Neural cell (in vitro differentiated cells): Measurements from ENCODE around the gene ACSM6.

ENCODE experiments used
- CTCF ChIP-seq: fragments of 450-650 bp; IDR thresholded peaks from 2 replicates; pipeline ENCODE4 v1.5.1; 2014; ENCODE audit warnings: antibody characterized with exemption, mild to moderate bottlenecking, moderate library complexity; ENCODE audit not compliant: poor library complexity, severe bottlenecking
- EP300 ChIP-seq: fragments of 450-650 bp; conservative IDR thresholded peaks from 2 replicates; pipeline ENCODE4 v1.6.1; 2014; ENCODE audit warnings: antibody characterized with exemption, mild to moderate bottlenecking, moderate library complexity; ENCODE audit not compliant: poor library complexity, severe bottlenecking
- EZH2 ChIP-seq: fragments of 200-600, 300-800 bp; shearing (Covaris generic), sonication (generic); IDR thresholded peaks from 2 replicates; pipeline ENCODE4 v1.6.1; 2014; ENCODE audit warnings: antibody characterized with exemption, low read length, borderline replicate concordance, mild to moderate bottlenecking; ENCODE audit not compliant: insufficient read depth, poor library complexity, severe bottlenecking
- MXI1 ChIP-seq: fragments of 450-650 bp; conservative IDR thresholded peaks from 2 replicates; pipeline ENCODE4 v1.6.1; 2014; ENCODE audit warnings: antibody characterized with exemption, mild to moderate bottlenecking; ENCODE audit not compliant: poor library complexity, severe bottlenecking
- POLR2AphosphoS5 ChIP-seq: IDR thresholded peaks from 2 replicates; pipeline ENCODE4 v1.6.1; 2012
- REST ChIP-seq: IDR thresholded peaks from 2 replicates; pipeline ENCODE4 v1.6.1; 2012; ENCODE audit warnings: borderline replicate concordance
- TAF1 ChIP-seq: IDR thresholded peaks from 2 replicates; pipeline ENCODE4 v1.6.1; 2012; ENCODE audit warnings: low read depth

- TF ChIP-seq MXI1: no peak
- no peak for TF ChIP-seq REST
- no peak for TF ChIP-seq EP300
- no peak for TF ChIP-seq TAF1
- no peak for TF ChIP-seq CTCF
- no peak for TF ChIP-seq EZH2
- TF ChIP-seq POLR2AphosphoS5: no peak
Observed at GRCh38 chr10:95266674-95267095, 72.6 kb downstream of the ACSM6 start.
